Kidney epithelial cell (primary cell): ENCODE data around the gene ABHD4. TPM values are rescaled to one million over a fixed set of nuclear protein-coding genes. Genes with fewer than 3 reads are reported as not detected.

ENCODE experiments used
- DNase-seq: peaks from one replicate; pipeline ENCODE4 v3.0.0-alpha.2; 2010; ENCODE audit warnings: low read depth
- H3K27me3 ChIP-seq: 2 replicates; pipeline ENCODE4 v1.6.0; 2011; ENCODE audit warnings: low read length; ENCODE audit not compliant: control insufficient read depth, insufficient read depth
- H3K36me3 ChIP-seq: 2 replicates; pipeline ENCODE4 v1.5.1; 2011; ENCODE audit warnings: low read length; ENCODE audit not compliant: control insufficient read depth, insufficient read depth
- H3K4me3 ChIP-seq: 2 replicates; pipeline ENCODE4 v1.5.1; 2011; ENCODE audit warnings: low read depth, mild to moderate bottlenecking, control low read depth, low read length
- total RNA-seq: library from RNA; depleted of rRNA; stranded (reverse); fragments of >200 nt; gene quantifications from 2 replicates; pipeline ENCODE4 v1.2.3, GENCODE V29; 2015
- TF ChIP-seq, protein P1 (sequence below): IDR thresholded peaks from 2 replicates; pipeline ENCODE4 v1.5.1; 2011; ENCODE audit warnings: mild to moderate bottlenecking, moderate library complexity, low read length, control low read depth, inconsistent platforms; ENCODE audit not compliant: insufficient read depth, poor library complexity, severe bottlenecking

ABHD4 gene
- total RNA-seq, 1 donor from 2014 or later: 23.2 TPM

DNA sequence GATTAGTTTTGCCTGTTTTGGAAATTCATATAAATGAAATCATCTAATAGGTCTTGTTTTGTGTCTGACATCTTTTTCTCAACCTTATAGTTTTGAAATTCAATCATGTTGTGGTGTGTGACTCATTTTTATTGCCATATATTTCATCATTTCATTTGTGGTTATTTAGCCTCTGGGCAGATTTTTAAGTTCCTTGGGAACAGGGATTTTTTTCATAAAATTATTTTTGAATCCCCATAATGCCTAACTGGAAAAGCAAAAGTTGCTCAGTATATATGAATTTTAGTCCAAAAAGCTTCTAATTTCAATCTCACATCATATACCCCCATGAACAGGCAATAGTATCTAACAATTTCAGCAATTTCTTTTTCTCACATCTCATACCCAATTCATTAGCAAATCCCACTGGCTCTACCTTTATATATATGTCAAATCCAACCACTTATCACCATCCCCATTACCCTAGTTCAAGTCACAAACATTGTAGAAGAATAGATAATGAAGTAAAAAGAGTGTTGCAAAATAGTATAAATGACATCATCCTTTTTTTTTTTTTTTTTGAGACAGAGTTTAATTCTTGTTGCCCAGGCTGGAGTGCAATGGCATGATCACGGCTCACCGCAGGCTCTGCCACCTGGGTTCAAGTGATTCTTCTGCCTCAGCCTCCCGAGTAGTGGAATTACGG lies 48.6 kb downstream of the ABHD4 start:
- Histone ChIP-seq H3K27me3 (no peaks in the 10 kb centered on the region), H3K4me3 (no peak overlapping the region), H3K36me3 (no peaks in the 10 kb centered on the region)
- TF ChIP-seq, protein P1, sequence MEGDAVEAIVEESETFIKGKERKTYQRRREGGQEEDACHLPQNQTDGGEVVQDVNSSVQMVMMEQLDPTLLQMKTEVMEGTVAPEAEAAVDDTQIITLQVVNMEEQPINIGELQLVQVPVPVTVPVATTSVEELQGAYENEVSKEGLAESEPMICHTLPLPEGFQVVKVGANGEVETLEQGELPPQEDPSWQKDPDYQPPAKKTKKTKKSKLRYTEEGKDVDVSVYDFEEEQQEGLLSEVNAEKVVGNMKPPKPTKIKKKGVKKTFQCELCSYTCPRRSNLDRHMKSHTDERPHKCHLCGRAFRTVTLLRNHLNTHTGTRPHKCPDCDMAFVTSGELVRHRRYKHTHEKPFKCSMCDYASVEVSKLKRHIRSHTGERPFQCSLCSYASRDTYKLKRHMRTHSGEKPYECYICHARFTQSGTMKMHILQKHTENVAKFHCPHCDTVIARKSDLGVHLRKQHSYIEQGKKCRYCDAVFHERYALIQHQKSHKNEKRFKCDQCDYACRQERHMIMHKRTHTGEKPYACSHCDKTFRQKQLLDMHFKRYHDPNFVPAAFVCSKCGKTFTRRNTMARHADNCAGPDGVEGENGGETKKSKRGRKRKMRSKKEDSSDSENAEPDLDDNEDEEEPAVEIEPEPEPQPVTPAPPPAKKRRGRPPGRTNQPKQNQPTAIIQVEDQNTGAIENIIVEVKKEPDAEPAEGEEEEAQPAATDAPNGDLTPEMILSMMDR: no peak
- no peak for DNase-seq

- Histone ChIP-seq H3K36me3 (no peaks in the 10 kb centered on the region), H3K27me3 (no peaks in the 10 kb centered on the region), H3K4me3 (no peak overlapping the region)
- TF ChIP-seq, protein P1: no peak
- no peak for DNase-seq
Observed at GRCh38 chr14:22648506-22648905, 50.4 kb downstream of the ABHD4 start.

DNA sequence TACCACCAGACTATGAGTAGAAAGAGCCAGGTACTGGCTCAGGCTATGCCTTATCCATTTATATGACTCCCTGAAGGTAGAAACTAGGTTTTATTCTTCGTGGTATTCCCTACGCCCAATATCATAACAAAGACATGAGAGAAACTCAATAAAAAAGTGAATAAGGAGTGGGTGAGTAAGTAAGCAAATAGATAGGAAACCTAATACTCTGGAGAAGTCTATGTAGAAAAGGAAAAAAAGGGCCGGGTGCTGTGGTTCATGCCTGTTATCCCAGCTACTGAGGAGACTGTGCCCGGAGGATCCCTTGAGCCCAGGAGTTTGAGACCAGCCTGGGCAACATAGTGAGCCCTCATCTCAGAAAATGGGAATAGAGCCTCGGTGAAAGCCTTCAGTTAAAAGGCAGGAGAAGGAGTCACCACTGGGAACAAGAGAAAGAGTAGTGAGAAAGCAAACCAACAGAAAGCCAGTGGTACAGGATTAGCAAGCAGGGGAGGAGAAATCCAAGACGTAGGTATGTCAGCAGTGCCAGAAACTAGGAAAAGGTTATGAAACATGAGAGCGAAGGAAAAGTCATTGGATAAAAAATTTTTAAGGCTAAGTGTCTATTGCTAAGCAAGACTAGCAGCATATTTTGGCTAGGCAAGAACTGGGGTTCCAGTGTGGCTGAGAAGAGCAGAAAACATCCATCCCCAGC lies 52.1 kb downstream of the ABHD4 start:
- TF ChIP-seq, protein P1: no peak
- no peaks in the 10 kb centered on the region for H3K36me3 ChIP-seq
- no peaks in the 10 kb centered on the region for H3K27me3 ChIP-seq
- no peak overlapping the region for H3K4me3 ChIP-seq
- DNase-seq: no peak

DNA sequence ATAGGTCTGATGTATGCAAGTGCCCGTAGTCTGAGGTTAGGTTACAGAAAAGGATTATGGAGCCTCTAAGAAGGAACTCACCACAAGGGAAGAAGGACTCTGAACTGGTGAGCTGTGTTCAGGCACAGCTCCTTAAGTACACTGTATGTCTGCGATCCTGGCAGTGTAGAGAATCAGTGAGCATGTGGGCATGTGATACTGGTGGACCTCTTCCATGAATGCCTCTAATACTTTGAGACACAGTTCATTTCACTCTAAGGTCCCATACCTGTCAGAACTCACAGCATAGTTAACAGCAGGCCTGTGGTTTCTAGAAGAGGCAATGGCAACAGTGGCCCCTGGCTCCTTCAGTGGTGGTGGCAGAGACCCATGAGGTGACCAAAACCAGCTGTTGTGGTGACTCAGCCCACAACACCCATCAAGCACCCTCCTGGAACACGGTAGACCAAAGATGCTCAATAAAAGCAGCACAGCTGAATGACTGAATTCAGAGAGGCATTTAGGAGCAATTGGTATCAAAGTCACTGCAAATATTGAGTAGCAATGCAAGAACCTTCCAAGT lies 52.9 kb downstream of the ABHD4 start:
- Histone ChIP-seq H3K4me3 (no peak overlapping the region), H3K36me3 (no peaks in the 10 kb centered on the region), H3K27me3 (no peaks in the 10 kb centered on the region)
- TF ChIP-seq, protein P1: no peak
- peak; percentile 23 for DNase-seq

DNA sequence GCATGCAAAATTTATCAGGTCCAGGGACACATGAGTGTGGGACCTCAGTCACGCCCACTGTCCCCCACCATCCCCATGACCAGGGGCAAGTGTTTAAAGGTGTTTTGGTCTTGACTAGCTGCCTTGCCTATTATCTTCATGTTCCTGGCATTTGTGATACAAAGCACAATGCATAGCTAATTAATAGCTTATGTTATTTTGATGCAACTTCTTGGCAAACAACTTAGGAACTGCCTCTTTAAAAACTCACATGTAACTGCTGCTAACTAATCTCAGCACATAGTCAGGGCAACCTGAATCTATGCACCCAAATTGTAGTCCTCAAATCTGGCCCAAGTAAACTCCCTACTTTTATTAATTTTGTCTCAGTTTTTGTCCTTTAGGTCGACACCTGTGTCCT lies 53.5 kb downstream of the ABHD4 start:
- Histone ChIP-seq H3K36me3 (no peaks in the 10 kb centered on the region), H3K27me3 (no peaks in the 10 kb centered on the region), H3K4me3 (no peak overlapping the region)
- no peak for DNase-seq
- TF ChIP-seq, protein P1: no peak
